Immature natural killer cell (primary cell): Measurements from ENCODE around the gene XYLT2. TPM values are rescaled to one million over a fixed set of nuclear protein-coding genes. Genes with fewer than 3 reads are reported as not detected.

Experiments used
- DNase-seq, 3 donors: peaks; one replicate each; pipeline ENCODE4 v3.0.0; 2022; ENCODE audit warnings: mixed read lengths in 1 of 3
- H3K27ac Mint-ChIP-seq, 6 donors: one replicate each; pipeline ENCODE4 v1.8.0; 2020; ENCODE audit warnings: mixed read lengths in 6 of 6, mild to moderate bottlenecking in 5 of 6, inconsistent platforms in 4 of 6, moderate library complexity in 3 of 6
- H3K27me3 Mint-ChIP-seq, 3 donors: one replicate each; pipeline ENCODE4 v1.8.0; 2020 to 2021; ENCODE audit warnings: low read depth in 3 of 3, mild to moderate bottlenecking in 3 of 3, mixed read lengths in 3 of 3, moderate library complexity in 3 of 3, inconsistent platforms in 1 of 3
- H3K36me3 Mint-ChIP-seq, 3 donors: one replicate each; pipeline ENCODE4 v1.8.0; 2020; ENCODE audit warnings: mixed read lengths in 3 of 3, inconsistent platforms in 2 of 3, mild to moderate bottlenecking in 2 of 3
- H3K4me1 Mint-ChIP-seq, 2 donors: one replicate each; pipeline ENCODE4 v1.8.0; 2020; ENCODE audit warnings: inconsistent platforms in 2 of 2, mild to moderate bottlenecking in 2 of 2, mixed read lengths in 2 of 2, moderate library complexity in 1 of 2
- H3K4me3 Mint-ChIP-seq, 5 donors: one replicate each; pipeline ENCODE4 v1.8.0; 2020; ENCODE audit warnings: mild to moderate bottlenecking in 5 of 5, mixed read lengths in 5 of 5, inconsistent platforms in 3 of 5, moderate library complexity in 3 of 5
- H3K9me3 Mint-ChIP-seq, 6 donors: one replicate each; pipeline ENCODE4 v1.8.0; 2020; ENCODE audit warnings: mild to moderate bottlenecking in 6 of 6, mixed read lengths in 6 of 6, inconsistent platforms in 4 of 6, moderate library complexity in 3 of 6
- polyA plus RNA-seq, 3 donors: library from polyadenylated mRNA; unstranded; fragments of 300-500 nt; fragmentation: Illumina TruSeq; gene quantifications; one replicate each; pipeline ENCODE4 v1.2.3, GENCODE V29; 2021

The XYLT2 gene
- polyA plus RNA-seq, 3 donors from 2014 or later: 6.8 to 17.4 (median 7.1) TPM

DNA sequence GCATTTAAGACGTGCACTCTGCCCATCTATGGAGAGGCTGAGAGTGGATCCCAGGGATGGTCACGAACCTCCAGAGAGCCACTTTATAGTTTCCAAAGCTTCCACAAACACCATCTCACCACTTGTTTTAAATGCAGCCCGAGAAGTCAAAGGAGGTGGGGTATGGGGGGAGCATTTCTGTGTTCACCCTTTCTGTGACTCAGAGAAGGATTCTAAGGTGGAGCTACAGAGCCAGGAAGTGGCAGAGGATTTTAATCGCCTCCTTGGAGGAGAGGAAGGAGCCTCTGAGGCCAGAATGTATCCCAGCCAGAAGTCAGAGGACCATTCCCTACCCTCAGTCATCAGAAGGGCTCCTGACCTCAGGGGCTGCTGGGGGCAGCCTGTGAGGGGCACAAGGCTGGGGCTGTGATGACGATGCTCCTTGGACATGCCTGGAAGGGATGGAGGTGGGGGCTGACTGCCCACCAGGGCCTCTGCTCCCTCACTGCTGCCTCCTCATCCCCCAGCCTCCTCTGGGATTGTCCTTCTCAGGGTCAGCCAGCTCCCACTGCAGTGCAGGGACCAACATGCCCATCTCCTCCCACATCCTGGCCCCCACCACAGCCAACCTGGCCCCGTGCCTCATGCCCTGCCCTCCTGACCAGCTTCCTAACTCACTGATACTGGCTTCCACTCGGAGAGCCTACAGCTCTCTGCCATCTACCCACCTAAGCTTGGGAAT is 2.8 kb downstream of the XYLT2 start:
- H3K36me3 Mint-ChIP-seq: no peaks in the 10 kb centered on the region
- peak overlapping the region in 2 of 6 donors; percentile 37 to 41 for H3K27ac Mint-ChIP-seq
- peaks cover 21 to 25% of the 10 kb centered on the region in 2 donors for H3K4me1 Mint-ChIP-seq
- peaks cover 0 to 5% (median 0%) of the 10 kb centered on the region in 3 donors for H3K27me3 Mint-ChIP-seq
- peak overlapping the region in 2 of 5 donors; percentile 36 to 83 for H3K4me3 Mint-ChIP-seq
- H3K9me3 Mint-ChIP-seq: no peaks in the 10 kb centered on the region
- DNase-seq: no peak

DNA sequence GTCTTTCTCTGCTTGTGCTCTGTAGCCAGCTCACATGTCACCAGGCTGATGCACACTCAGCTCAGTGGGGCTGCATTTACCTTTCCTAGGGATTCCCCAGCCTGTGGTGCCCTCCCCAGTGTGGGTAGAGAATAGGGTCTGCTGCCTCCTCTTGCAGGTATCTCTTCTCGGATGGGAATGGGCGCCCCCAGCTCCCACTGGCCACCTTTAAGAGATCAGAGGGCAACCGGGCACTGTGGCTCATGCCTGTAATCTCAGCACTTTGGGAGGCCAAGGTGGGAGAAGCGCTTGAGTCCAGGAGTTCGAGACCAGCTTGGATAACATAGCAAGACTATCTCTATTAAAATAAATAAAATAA is 3.3 kb downstream of the XYLT2 start:
- H3K4me3 Mint-ChIP-seq: peak overlapping the region in 3 of 5 donors; percentile 3 to 42 (median 36)
- H3K27ac Mint-ChIP-seq: no peak overlapping the region
- H3K4me1 Mint-ChIP-seq: peaks cover 21 to 25% of the 10 kb centered on the region in 2 donors
- DNase-seq: no peak
- no peaks in the 10 kb centered on the region for H3K9me3 Mint-ChIP-seq
- H3K27me3 Mint-ChIP-seq: peaks cover 0 to 5% (median 0%) of the 10 kb centered on the region in 3 donors
- no peaks in the 10 kb centered on the region for H3K36me3 Mint-ChIP-seq

DNA sequence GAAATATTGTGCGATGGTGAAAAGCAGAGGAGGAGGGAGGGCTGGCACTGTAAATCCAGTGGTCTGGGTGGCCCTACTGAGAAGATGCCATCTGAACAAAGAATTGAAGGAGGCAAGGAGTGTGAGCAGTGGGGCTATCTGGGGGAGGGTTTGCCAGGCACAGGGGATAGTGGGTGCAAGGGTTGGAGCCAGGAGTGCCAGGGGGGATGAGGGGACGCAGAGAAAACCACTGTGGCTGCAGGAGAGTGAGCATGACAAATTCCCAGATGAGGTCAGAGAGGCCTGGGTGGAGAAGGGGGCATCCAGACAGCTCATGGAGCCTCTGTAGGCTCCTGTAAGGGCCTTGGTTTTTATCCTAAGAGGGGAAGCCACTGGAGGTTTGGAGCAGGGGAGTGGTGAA is 4.8 kb downstream of the XYLT2 start:
- Mint-ChIP-seq H3K27me3 (peaks cover 0 to 5% (median 0%) of the 10 kb centered on the region in 3 donors), H3K4me3 (no peak overlapping the region), H3K36me3 (no peaks in the 10 kb centered on the region), H3K4me1 (peaks cover 21% of the 10 kb centered on the region in 2 donors), H3K9me3 (no peaks in the 10 kb centered on the region), H3K27ac (peak overlapping the region in 2 of 6 donors; percentile 26 to 64)
- DNase-seq: no peak

DNA sequence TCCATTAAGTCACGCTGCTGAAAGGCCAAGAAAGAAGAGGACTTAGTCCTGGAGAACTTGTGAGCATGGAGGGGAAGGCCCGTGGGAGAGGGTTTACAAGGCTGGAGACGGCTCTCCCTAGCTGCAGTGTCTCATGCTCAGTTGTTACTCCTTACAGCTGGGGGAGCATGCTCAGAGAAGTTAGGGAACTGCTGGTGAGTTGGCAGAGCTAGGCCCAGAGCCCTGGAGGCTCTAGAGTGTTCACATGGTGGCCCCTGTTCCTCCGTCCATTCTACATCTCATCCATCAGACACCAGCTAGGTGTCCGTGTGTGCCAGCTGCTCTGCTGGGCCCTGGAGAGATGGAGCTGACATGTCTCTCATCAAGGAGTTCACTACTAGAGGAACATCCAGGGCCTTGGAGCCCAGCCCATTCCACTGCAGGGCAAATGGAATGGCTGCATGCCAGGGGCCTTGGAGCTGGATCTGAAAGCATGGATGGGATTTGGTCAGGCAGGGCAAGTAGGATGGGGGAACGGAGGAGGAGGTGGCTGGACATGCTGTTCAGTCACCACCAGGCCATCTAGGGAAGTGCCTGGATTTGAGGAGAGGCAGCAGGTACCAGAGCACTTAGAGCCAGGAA is 6.3 kb downstream of the XYLT2 start:
- Mint-ChIP-seq H3K4me3 (no peak overlapping the region), H3K27ac (peak overlapping the region in 3 of 6 donors; percentile 13 to 29 (median 18)), H3K4me1 (peaks cover 13 to 21% of the 10 kb centered on the region in 2 donors), H3K36me3 (no peaks in the 10 kb centered on the region), H3K9me3 (no peaks in the 10 kb centered on the region), H3K27me3 (peaks cover 0 to 5% (median 0%) of the 10 kb centered on the region in 3 donors)
- no peak for DNase-seq

DNA sequence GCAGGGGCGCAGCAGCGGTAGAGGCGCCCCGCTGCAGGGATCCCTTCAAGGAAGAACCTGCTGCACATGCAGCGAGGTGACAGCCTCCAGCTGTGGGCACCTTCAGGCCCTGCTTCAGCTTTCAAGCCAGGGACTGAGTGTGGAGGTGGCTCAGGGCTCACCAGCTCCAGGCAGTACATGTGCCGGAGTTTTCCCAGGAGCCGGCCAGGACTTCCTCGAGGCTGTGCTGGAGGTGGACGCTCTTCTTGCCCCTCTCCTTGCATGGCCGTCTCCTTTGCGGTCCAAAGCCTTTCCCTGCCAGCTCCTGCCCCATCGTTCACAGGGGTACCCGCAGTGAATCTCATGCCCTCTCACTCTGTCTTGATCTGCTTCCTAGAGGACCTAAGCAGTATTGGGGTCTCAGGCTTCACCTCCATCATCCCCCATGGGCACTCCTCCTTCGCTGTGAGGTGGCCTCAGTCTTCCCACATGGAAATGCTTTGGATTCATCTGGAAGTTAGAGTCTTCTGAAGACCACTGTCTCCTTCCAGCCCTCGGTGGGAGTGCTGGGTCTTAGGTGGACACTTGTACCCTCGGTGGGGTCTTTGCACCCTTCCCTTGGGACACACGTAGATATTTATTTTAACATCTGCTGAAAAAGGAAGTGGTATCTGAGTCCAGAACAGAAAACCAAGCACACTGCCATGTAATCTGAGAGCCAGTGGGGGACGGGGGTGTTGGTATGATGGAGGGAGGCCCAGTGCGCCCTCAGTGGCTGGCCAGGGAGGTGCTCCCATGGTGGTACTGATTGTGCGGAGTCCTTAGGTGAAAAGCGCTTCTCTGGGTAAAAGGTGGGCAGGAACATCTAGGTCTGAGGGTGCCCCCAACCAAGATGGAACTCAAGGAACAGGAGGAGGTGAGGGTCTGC is 7.0 kb downstream of the XYLT2 start:
- H3K36me3 Mint-ChIP-seq: no peaks in the 10 kb centered on the region
- no peak for DNase-seq
- no peaks in the 10 kb centered on the region for H3K9me3 Mint-ChIP-seq
- peak overlapping the region in 1 of 6 donors; percentile 46 for H3K27ac Mint-ChIP-seq
- H3K4me3 Mint-ChIP-seq: no peak overlapping the region
- H3K27me3 Mint-ChIP-seq: peaks cover 0 to 3% (median 0%) of the 10 kb centered on the region in 3 donors
- peaks cover 5 to 15% of the 10 kb centered on the region in 2 donors for H3K4me1 Mint-ChIP-seq

DNA sequence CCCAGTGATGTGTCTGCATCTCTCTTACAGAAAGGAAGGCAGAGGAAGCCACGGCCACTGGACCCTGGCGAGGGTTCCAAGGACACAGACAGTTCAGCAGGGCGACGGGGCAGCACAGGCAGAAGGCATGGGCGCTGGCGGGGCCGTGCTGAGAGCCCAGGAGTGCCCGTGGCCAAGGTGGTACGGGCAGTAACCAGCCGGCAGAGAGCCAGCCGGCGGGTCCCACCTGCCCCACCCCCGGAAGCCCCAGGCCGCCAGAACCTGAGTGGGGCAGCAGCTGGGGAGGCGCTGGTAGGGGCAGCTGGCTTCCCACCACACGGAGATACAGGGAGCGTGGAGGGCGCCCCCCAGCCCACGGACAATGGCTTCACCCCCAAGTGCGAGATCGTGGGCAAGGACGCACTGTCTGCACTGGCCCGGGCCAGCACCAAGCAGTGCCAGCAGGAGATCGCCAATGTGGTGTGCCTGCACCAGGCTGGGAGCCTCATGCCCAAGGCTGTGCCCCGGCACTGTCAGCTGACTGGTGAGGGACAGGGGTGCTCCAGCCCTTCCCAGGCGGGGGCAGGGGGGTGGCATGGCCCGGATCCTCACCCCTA is 7.8 kb downstream of the XYLT2 start:
- Mint-ChIP-seq H3K27me3 (peaks cover 0 to 3% (median 0%) of the 10 kb centered on the region in 3 donors), H3K9me3 (no peaks in the 10 kb centered on the region), H3K4me1 (peaks cover 2 to 8% of the 10 kb centered on the region in 2 donors), H3K4me3 (no peak overlapping the region), H3K27ac (no peak overlapping the region), H3K36me3 (peaks cover 0 to 1% (median 0%) of the 10 kb centered on the region in 3 donors)
- no peak for DNase-seq

DNA sequence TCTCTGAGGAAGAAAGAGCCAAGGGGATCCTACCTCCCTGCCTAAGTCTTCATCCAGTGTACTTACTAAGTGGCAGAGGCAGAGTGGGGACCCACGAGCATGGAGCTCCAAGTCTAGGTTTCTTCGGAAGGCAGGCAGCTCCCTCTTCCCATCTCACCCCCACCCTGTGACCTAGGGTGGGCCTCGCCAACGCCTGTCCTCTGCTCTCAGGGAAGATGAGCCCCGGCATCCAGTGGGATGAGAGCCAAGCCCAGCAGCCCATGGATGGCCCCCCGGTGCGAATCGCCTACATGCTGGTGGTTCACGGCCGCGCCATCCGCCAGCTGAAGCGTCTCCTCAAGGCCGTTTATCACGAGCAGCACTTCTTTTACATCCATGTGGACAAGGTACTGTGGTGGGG is 8.3 kb downstream of the XYLT2 start:
- peaks cover 2 to 8% of the 10 kb centered on the region in 2 donors for H3K4me1 Mint-ChIP-seq
- peaks cover 0 to 6% (median 0%) of the 10 kb centered on the region in 3 donors for H3K36me3 Mint-ChIP-seq
- H3K27ac Mint-ChIP-seq: no peak overlapping the region
- H3K9me3 Mint-ChIP-seq: no peaks in the 10 kb centered on the region
- DNase-seq: no peak
- H3K4me3 Mint-ChIP-seq: no peak overlapping the region
- peaks cover 0 to 3% (median 0%) of the 10 kb centered on the region in 3 donors for H3K27me3 Mint-ChIP-seq

DNA sequence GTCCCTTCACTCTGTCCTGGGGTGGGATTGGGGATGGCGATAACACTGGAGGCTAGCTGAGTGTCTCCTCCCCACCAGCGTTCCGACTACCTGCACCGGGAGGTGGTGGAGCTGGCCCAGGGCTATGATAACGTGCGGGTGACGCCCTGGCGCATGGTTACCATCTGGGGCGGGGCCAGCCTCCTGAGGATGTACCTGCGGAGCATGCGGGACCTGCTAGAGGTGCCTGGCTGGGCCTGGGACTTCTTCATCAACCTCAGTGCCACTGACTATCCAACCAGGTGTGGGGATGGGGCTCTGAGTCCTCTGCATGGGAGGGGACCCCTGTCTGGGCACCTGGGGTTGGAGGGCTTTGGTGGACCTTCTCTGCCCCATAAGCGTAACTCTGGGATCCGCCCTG is 8.8 kb downstream of the XYLT2 start:
- Mint-ChIP-seq H3K9me3 (no peaks in the 10 kb centered on the region), H3K4me1 (peaks cover 2 to 8% of the 10 kb centered on the region in 2 donors), H3K4me3 (no peak overlapping the region), H3K27ac (peak overlapping the region in 1 of 6 donors; percentile 34), H3K36me3 (peaks cover 0 to 8% (median 0%) of the 10 kb centered on the region in 3 donors), H3K27me3 (peaks cover 0 to 3% (median 0%) of the 10 kb centered on the region in 3 donors)
- DNase-seq: no peak

DNA sequence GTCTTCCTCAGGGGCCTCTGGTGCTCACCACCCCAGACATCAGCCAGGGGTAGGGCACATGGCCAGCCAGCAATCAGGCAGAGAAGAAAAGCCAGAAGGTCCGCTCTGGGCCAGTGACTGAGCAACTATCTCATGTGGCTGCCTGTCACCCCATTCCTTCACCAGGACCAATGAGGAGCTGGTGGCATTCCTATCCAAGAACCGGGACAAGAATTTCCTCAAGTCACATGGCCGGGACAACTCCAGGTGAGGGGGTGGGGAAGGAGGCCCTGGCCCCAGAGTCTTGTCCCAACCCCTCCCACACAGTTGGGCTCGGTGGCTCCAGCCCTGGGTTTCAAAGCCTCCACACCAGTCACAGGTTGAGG is 9.4 kb downstream of the XYLT2 start:
- DNase-seq: no peak
- Mint-ChIP-seq H3K4me3 (no peak overlapping the region), H3K4me1 (peaks cover 2 to 8% of the 10 kb centered on the region in 2 donors), H3K27ac (no peak overlapping the region), H3K36me3 (peaks cover 0 to 8% (median 0%) of the 10 kb centered on the region in 3 donors), H3K27me3 (peaks cover 0 to 3% (median 0%) of the 10 kb centered on the region in 3 donors), H3K9me3 (no peaks in the 10 kb centered on the region)

DNA sequence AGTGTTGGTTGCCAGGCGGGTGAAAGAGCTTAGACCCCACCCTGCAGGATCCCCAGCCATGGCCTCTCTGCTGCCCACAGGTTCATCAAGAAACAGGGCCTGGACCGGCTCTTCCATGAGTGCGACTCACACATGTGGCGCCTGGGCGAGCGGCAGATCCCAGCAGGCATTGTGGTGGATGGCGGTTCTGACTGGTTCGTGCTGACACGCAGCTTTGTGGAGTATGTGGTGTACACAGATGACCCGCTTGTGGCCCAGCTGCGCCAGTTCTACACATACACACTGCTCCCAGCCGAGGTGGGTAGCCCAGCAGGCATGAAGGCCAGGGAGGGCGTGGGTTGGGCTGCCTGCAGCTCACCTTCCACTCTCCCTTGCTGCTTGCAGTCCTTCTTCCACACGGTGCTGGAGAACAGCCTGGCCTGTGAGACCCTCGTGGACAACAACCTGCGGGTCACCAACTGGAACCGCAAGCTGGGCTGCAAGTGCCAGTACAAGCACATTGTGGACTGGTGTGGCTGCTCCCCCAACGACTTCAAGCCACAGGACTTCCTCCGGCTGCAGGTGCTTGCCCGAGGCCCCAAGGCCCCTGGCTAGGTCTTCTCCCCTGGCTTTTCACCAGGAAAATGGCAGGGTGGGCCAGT is 9.9 kb downstream of the XYLT2 start:
- Mint-ChIP-seq H3K27me3 (peaks cover 0 to 3% (median 0%) of the 10 kb centered on the region in 3 donors), H3K27ac (no peak overlapping the region), H3K4me1 (peaks cover 2 to 4% of the 10 kb centered on the region in 2 donors), H3K4me3 (no peak overlapping the region), H3K36me3 (peaks cover 0 to 8% (median 0%) of the 10 kb centered on the region in 3 donors), H3K9me3 (no peaks in the 10 kb centered on the region)
- no peak for DNase-seq

DNA sequence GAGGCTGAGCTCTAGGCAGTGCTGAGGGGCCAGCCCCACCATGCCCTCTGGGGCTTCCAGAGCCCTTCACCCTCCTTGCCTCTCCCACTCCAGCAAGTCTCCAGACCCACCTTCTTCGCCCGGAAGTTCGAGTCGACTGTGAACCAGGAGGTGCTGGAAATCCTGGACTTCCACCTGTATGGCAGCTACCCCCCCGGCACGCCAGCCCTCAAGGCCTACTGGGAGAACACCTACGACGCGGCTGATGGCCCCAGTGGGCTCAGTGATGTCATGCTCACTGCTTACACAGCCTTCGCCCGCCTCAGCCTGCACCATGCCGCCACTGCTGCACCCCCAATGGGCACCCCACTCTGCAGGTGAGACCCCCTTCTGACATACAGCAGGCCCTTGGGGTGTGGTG is 10.5 kb downstream of the XYLT2 start:
- DNase-seq: no peak
- Mint-ChIP-seq H3K27me3 (peaks cover 0 to 3% (median 0%) of the 10 kb centered on the region in 3 donors), H3K27ac (no peak overlapping the region), H3K4me1 (peaks cover 0 to 2% of the 10 kb centered on the region in 2 donors), H3K4me3 (no peak overlapping the region), H3K36me3 (peaks cover 0 to 8% (median 0%) of the 10 kb centered on the region in 3 donors), H3K9me3 (no peaks in the 10 kb centered on the region)

DNA sequence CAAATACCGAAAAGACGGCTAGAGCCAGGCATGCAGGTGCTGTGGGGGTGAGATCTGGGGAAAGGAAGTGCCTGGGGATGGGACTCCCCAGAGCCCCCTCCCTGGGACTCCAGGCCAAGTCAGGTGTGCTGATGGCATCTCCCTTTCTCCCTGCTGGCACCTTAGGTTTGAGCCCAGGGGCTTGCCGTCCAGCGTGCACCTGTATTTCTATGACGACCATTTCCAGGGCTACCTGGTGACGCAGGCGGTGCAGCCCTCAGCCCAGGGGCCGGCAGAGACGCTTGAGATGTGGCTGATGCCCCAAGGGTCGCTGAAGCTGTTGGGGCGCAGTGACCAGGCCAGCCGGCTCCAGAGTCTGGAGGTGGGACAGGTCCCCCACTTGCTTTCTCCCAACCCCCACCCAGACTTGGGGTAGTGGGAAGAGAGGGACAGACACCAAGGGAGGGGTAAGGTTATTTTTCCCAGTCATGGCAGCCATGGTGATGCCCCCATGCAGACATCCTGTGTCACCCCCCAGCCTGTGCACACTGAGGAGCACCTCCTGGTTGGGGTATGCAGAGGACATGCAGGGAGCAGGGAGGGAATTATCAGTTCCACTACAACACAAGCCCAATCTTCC is 11.1 kb downstream of the XYLT2 start:
- Mint-ChIP-seq H3K27me3 (peaks cover 0 to 6% (median 0%) of the 10 kb centered on the region in 3 donors), H3K36me3 (peaks cover 0 to 8% (median 0%) of the 10 kb centered on the region in 3 donors), H3K9me3 (no peaks in the 10 kb centered on the region), H3K4me1 (peaks cover 2 to 3% of the 10 kb centered on the region in 2 donors), H3K4me3 (no peak overlapping the region), H3K27ac (no peak overlapping the region)
- DNase-seq: no peak
